Mammary microvascular endothelial cell (primary cell): Measurements from ENCODE around the gene MRPS24. TPM values are rescaled to one million over a fixed set of nuclear protein-coding genes. Genes with fewer than 3 reads are reported as not detected.

Source experiments
- total RNA-seq: library from RNA; depleted of rRNA; stranded (reverse); fragments of >200 nt; gene quantifications from 2 replicates; pipeline ENCODE4 v1.2.3, GENCODE V29; 2015

Gene MRPS24
- total RNA-seq: 130 and 146 TPM in 2 replicates

DNA sequence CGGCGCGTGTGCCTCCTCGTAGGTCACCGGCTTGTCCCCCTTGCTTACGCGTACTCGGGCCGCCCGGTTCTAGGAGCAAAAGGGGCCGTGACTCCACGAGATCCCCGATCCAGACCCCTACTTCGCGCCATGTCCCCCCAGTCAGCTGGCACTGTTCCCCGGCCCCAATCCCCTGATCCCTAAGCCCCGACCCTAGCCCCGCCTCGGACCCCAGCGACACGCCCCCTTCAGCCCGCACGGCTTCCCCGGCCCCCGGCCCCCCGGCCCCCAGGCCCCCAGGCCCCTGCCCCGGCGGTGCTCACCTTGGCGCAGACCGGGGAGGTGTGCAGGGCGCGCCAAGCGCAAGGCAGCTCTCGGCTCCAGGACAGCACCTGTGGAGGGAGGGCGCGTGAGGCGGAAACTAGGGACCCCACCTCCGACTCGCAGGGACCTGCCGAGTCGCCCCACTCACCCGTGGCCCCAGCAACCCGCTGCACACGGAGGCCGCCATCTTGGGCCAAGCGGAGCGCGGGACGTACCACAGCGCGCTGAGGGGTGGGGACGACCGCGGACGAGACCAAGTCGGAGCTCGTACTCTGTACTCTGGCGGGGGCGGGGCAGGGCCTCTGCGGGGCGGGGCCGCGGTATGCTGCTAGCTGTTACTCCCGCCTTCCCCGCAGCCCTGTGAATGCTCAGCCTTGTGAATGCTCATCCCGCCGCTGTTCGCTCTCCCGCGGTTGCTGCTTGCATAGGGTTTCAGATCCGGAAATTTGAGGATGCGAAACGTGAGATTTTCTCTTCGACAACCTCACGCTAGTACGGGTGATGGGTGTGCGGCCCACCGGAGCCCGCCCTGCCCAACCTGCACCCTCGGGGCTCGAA, at the start of gene MRPS24:
MRPS24 (minus strand) TSS at position 512 of the 861 bp plus-strand sequence; CDS start at position 490, 22 bp downstream.

DNA sequence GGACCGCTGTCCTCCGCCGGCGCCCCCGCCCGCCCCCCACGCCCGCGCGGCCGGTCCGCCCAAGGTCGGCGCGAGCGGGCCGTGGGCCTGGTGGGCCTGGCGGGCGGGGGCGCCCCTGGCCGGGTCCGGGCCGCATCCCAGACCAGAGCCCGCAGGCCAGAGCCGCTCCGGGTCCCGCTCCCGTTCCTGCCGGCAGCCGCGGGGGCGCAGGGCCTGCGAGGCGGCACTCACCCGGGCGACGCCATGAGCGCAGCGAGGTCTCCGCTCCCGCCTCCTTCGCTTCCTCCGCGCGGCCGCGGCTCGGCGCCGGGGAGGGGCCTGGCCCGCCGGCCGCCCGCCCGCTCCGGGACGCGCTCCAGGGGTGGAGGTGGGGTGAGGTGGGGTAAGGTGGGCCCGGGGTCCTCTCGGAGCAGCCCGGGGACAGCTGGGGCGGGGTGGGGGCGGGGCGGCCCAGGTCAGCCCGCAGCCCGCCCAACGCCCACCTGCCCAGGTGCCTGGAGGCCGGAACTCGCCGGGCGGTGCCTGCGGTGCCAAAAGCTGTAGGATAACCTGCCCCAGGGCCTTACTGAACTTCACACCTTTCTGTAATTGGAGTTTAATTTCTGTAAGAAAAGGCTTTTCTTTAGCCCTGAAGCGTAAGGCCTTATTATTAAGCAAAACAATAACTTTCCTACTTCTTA, 37.2 kb upstream of the MRPS24 start, which contains the start of gene URGCP:
URGCP (minus strand) TSS at position 266 of the 680 bp plus-strand sequence; CDS start at position 245, 21 bp downstream.

Other genes with a start within 250 kb of the MRPS24 start
- gene COA1, start 140.0 kb downstream of the MRPS24 start, total RNA-seq: 47.3 and 55.6 TPM in 2 replicates
- 58.6 and 60.5 TPM in 2 replicates for gene BLVRA, start 110.8 kb downstream of the MRPS24 start, total RNA-seq
- gene URGCP, start 37.1 kb upstream of the MRPS24 start, total RNA-seq: 19.5 and 20.4 TPM in 2 replicates
- gene UBE2D4, start 56.9 kb upstream of the MRPS24 start, total RNA-seq: 25.0 and 34.4 TPM in 2 replicates
- gene SPDYE1, start 128.4 kb upstream of the MRPS24 start, total RNA-seq: not detected in 2 replicates
- gene DBNL, start 175.2 kb upstream of the MRPS24 start, total RNA-seq: 222 and 224 TPM in 2 replicates
- not detected in 2 replicates for gene PGAM2, start 196.1 kb upstream of the MRPS24 start, total RNA-seq
- 16.6 and 18.0 TPM in 2 replicates for gene POLM, start 213.0 kb upstream of the MRPS24 start, total RNA-seq
- gene AEBP1, start 234.8 kb upstream of the MRPS24 start, total RNA-seq: 8.2 and 9.2 TPM in 2 replicates